Fibroblast of villous mesenchyme (primary cell): ENCODE measurements around the gene BEND5. TPM values are rescaled to one million over a fixed set of nuclear protein-coding genes. Genes with fewer than 3 reads are reported as not detected.

Experiments
- DNase-seq: peaks from one replicate; pipeline ENCODE4 v3.0.0-alpha.2; 2010; ENCODE audit warnings: low read depth
- H3K4me3 ChIP-seq: 2 replicates; pipeline ENCODE4 v1.5.1; 2011; ENCODE audit warnings: low read depth, mild to moderate bottlenecking, low read length
- total RNA-seq: library from RNA; depleted of rRNA; stranded (reverse); fragments of >200 nt; gene quantifications from 2 replicates; pipeline ENCODE4 v1.2.3, GENCODE V29; 2012
- TF ChIP-seq, protein P1 (sequence below): IDR thresholded peaks from 2 replicates; pipeline ENCODE4 v1.5.1; 2012; ENCODE audit warnings: low read depth, mild to moderate bottlenecking, low read length; ENCODE audit not compliant: insufficient read depth

BEND5 gene
- total RNA-seq, 1 donor = not detected

DNA sequence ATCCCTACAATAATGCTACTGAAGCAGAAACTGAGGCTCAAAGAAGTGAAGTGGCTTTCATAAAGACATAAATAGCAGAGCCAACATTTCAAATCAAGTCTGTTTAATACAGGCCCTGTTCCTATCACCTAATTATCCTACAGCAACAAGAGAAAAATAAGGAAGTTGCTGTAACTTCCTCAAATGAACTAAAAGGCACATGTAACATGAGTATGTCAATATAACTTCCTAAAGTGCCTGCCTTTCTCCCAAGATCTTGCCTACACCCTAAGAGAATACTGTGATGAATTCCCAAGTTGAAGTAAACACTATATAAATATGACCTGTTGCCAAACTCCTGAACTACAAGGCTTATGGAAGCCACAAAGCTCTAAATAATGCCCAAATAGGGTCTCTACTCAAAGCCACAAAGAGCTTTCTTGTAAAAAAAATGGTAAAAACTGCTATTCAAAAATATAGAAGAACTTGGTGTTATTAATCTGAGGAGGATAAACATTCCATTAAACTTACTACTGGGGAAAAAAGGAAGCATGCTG is 8.6 kb downstream of the BEND5 start:
- no peak for DNase-seq
- TF ChIP-seq, protein P1, sequence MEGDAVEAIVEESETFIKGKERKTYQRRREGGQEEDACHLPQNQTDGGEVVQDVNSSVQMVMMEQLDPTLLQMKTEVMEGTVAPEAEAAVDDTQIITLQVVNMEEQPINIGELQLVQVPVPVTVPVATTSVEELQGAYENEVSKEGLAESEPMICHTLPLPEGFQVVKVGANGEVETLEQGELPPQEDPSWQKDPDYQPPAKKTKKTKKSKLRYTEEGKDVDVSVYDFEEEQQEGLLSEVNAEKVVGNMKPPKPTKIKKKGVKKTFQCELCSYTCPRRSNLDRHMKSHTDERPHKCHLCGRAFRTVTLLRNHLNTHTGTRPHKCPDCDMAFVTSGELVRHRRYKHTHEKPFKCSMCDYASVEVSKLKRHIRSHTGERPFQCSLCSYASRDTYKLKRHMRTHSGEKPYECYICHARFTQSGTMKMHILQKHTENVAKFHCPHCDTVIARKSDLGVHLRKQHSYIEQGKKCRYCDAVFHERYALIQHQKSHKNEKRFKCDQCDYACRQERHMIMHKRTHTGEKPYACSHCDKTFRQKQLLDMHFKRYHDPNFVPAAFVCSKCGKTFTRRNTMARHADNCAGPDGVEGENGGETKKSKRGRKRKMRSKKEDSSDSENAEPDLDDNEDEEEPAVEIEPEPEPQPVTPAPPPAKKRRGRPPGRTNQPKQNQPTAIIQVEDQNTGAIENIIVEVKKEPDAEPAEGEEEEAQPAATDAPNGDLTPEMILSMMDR = no peak
- no peak overlapping the region for H3K4me3 ChIP-seq

DNA sequence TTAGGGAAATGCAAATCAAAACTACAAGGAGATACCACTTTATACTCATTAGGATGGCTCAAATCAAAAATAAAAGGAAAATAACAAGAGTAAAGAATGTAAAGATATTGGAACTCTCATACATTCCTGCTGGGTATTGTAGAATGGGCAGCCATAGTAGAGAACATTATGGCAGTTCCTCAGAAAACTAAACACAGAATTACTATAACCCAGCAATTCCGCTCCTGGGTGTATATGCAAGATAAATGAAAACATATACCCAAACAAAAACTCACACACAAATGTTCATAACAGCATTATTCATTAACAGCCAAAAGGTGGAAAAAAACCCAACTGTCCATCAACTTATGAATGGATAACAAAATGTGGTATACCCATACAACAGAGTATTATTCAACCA is 11.4 kb downstream of the BEND5 start:
- no peak for DNase-seq
- TF ChIP-seq, protein P1 = no peak
- no peak overlapping the region for H3K4me3 ChIP-seq

DNA sequence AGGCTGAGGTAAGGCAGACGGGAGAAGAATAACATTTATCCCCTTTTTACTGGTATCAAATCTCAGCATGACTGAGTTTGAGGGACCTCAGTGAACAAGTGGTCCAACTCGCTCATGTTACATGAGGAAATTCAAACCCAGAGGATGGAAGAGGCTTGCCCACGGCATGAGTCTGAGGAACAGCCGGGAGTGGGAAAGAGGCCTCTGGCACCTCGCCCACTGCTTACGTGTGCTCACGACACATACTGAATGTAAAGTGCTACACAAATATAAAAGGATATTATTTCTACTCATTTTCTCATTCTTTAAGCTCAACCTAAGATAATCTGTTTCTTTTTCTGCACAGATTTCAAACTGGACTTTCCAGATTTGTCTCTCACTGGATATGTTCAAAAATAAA is 14.7 kb downstream of the BEND5 start:
- peak; percentile 9 for DNase-seq
- TF ChIP-seq, protein P1 = no peak
- H3K4me3 ChIP-seq = no peak overlapping the region

DNA sequence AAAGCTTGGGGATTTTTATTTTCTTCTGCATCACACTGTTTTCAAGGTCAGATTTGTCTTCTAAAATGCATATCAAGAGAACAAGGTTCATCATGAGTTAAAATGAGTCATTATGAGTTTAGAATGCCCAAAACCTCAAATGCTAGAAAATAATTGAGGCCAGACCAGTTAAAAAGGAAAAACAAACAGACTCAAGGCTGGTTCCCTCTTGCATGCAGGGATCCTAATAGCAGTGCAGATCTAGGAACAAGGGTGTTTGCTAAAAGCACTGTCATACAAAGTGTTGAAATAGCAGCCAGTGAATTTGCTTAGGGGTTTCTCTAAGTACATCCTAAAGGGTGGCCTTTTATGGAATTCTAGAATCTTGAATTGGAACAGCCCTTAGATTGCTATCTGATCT is 15.3 kb downstream of the BEND5 start:
- TF ChIP-seq, protein P1 = no peak
- no peak for DNase-seq
- no peak overlapping the region for H3K4me3 ChIP-seq

DNA sequence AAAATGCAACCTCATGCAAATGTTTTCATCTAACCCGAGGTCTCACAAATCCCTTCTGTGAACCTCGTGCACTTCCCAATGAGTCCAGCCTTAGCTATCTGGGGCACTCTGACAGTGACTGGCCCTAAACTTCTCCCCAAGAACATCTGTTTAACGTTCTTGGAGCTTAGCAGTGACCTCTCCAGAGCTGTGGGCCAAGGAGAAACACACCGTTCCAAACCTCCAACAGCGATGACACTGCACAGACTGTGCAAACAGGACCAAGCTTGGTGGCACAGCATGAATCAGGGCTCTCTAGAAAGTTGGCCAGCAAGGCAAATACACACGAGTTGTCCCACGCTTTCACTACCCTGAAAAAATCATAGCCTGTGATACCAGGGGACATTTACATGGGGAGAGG is 15.8 kb downstream of the BEND5 start:
- DNase-seq = no peak
- H3K4me3 ChIP-seq = no peak overlapping the region
- TF ChIP-seq, protein P1 = no peak

DNA sequence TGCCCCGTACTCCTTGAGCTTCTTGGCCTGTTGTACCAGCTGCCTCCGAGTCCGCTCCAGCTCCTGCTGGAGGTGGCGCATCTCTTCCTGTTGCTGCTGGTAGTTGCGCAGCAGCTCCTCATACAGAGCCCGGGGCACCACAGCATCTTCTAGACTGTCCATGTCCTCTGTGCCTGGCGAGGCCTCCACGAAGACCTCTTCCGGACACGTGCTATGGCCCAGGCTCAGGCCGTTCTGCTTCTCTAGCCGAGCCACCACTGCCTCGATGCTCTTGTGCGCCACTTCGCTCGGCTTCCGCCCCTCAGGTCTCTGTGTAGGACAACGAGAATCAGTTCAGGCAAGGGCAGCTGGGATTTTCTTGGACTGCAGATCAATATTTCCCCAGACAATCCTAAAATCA is 17.7 kb downstream of the BEND5 start:
- H3K4me3 ChIP-seq = no peak overlapping the region
- no peak for DNase-seq
- TF ChIP-seq, protein P1 = no peak

DNA sequence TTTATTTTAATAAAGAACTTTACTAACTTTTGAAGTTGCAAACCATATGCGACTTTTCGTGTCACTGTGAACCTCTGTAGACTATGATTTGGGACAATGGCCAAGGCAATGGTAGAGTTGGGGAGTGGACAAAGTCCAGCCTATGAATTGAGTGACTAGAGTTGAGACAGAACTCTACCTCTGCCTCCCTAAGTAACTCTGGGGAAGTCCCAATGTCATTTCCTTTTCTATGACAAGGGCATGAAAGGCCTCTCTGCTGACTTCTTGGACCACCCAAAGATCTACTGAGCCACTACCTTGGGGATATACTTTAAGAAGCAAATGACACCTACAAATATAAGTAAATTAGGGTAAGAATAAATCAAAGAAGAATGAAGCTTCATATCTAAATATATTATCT is 19.3 kb downstream of the BEND5 start:
- TF ChIP-seq, protein P1 = no peak
- no peak for DNase-seq
- no peak overlapping the region for H3K4me3 ChIP-seq
